WTC11 (cell line): ENCODE measurements around the gene ZBTB7B.

Source experiments
- CTCF ChIP-seq: fragments of 200-600 bp; IDR thresholded peaks from 2 replicates; pipeline ENCODE4 v1.8.0; 2022; ENCODE audit warnings: antibody characterized with exemption
- IRF2 ChIP-seq: sonication (generic); formaldehyde crosslinking; IDR thresholded peaks from 2 replicates; pipeline ENCODE4 v1.8.0; 2022; ENCODE audit warnings: low read depth, missing genetic modification reagents, borderline replicate concordance

GRCh38 chr1:155043301-155043702 is 40.7 kb downstream of the ZBTB7B start:
- TF ChIP-seq IRF2 (CRISPR knock-in tag), result no peak
- TF ChIP-seq CTCF, result no peak
